GM21515 (cell line): ENCODE measurements around the gene NATD1.

Experiments
- ATAC-seq: cut with Tn5 transposase; IDR thresholded peaks from one replicate; pipeline ENCODE4 v1.9.1; 2021; ENCODE audit not compliant: unreplicated experiment

NATD1 gene

GRCh38 chr17:21275579-21276263 lies 22.5 kb upstream of the NATD1 start:
- peak; percentile 91 for ATAC-seq

GRCh38 chr17:21275047-21275578 lies 21.9 kb upstream of the NATD1 start:
- ATAC-seq, result peak; percentile 9

DNA sequence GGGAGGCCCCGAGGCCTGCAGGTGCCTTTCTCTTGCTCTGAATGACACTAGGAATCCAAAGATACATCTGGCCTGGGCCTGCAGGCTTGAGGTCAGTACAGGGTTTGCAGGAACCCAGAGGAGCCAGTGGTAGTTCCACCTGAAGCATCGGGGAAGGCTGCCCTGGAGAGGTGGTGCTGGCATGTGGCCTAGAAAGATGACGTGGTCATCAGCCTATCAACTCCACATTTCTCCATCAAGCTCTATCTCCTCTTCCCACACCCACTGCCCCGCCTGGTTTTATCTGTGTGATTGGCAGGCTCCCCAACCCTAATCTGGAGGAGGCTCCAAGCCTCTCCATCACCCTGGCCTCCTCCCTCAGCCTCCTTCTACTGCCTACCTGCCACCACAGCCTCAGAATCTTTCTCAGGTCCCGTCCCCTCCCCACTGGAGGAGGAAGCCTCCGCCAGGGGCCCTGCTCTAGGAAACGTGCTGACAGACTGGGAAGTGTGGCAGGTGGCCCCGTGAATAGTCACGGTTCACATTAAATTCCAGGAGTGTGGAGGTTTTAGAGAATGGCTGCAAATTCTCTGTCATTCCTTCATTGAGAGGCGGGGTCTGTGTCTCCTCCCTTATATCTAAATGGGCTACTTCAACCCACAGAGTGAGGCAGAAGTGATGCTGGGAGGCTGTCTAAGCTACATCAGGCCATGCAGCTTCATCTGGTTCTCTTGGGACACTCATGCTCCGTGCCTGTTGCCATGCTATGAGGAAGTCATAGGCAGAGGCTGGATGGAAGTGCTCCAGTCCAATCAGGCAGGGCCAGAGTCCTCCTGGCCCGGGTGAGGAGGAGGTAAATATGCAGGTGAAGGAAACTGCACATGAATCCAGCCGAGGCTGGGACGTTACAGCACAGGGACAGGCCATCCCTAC lies 19.9 kb upstream of the NATD1 start:
- ATAC-seq, result no peak

DNA sequence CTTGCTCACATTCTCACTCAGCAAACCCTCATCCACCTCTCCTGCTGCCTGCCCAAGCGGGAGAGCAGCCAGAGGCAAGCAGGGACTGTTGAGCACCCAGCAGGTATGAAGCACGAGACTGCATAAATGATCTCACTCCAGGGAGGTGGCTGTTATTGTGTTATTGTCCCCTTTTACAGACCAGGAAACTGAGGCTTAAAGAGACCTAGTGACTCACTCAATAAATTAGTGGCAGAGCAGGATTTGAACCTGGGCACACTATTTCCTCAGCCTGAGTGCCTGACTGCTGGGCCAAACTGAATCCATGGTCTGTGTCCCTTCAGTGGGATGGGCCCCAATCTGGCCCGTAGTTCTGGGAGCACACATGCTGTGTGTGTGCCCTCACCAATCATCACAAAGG lies 19.0 kb upstream of the NATD1 start:
- no peak for ATAC-seq

- ATAC-seq, result no peak
These were observed 18.4 kb upstream of the NATD1 start for GRCh38 chr17:21271454-21272183.

DNA sequence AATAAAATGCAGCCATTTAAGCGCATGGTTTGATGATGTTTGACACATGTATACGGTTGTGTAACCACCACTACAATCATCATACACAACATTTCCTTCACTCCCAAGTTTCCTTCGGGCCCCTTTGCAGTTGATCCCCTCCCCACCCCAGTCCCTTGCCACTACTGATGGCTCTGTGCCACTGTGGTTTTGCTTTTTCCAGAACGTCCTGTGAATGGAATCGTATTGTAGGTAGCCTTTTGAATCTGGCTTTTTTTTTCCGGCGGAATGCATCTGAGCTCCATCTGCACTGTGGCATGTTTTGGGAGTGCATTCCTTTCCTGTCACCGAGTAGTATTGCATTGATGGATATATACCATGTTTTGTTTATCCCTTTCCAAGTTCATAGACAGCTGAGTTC lies 16.2 kb upstream of the NATD1 start:
- ATAC-seq, result no peak

DNA sequence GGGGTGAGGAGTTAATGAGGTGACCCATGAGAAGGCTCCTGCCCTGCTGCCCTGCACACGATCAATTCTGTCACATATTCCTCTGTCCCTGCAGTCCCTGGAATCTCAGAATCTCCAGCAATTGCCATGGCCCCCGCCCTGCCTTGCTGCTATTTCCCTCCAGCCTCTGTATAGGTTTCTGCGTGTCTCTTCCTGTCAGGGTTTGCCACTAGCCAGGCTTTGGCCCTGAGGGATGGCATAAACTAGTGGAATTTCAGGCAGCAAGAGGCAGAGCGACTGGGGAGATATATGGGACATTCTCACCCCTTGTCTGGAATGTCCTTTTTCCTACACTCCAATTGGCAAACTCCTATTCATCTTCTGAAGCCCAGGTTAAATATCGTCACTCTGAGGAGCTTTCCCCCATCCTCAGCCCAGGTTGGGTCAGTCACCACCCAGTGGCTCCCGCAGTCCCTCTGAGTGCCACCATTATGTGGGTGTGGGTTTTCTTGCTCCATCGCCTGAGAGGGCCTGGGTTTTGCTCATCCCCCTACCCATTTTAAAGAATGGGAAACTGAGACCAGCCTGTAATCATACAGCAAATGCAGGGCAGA lies 15.5 kb upstream of the NATD1 start:
- no peak for ATAC-seq

DNA sequence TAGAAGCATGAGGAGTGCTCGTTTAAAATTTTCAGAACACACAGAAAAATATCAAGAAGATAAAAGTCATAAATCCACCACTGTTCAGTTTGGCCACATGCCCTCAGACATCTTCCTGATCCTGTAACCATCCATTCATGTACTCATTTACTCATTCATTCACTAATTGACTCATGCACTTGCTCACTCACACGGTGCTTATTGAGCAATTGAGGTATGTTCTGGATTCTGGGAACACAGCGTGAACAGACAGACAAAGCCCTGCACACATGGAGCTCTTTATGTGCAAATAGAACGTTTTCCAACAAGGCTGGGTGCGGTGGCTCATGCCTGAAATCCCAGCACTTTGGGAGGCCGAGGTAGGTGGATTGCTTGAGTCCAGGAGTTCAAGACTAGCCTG lies 10.2 kb upstream of the NATD1 start:
- no peak for ATAC-seq

DNA sequence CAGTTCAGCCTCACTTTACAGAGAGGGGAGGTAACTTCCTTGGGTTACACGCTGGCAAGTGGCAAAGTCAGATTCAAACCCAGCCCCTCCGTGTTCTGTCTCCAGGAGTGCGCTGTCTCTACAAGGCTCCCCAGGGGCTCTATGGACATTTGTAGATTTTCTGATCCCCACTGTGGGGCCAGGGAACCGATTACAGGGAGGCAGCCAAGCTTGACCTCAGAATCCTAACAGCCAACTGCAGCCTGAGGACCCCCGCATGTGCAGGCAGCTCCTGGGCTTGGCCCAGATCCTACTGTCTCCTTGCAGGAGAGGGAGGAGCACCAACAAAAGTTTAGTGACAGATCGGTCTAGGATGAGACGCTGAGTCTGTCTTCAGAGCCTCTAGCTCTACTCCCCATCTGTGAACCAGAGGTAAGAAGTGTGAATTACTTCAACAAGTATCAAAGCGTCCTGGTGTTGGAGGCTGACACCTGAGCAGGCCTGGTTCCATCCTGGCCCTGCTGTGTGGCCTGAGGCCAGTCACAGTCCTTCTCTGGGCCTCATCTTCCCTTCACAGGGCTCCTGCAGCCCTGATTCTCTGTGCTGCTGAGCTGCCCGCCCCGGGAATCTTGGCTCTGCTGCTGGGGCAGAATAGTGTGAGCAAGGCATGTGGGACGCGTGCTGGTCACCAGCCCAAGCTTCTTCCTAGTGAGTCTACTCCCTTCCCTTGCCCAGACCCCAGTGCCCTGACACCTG lies 9.2 kb upstream of the NATD1 start:
- no peak for ATAC-seq

GRCh38 chr17:21258593-21258992 lies 5.4 kb upstream of the NATD1 start:
- no peak for ATAC-seq

GRCh38 chr17:21253646-21254441 lies 634 bp upstream of the NATD1 start:
- ATAC-seq, result peak; percentile 10

- no peak for ATAC-seq
These were observed 868 bp downstream of the NATD1 start for GRCh38 chr17:21252289-21252795.

GRCh38 chr17:21251337-21252010 lies 1.7 kb downstream of the NATD1 start:
- no peak for ATAC-seq

GRCh38 chr17:21250854-21251253 lies 2.4 kb downstream of the NATD1 start:
- ATAC-seq, result no peak

DNA sequence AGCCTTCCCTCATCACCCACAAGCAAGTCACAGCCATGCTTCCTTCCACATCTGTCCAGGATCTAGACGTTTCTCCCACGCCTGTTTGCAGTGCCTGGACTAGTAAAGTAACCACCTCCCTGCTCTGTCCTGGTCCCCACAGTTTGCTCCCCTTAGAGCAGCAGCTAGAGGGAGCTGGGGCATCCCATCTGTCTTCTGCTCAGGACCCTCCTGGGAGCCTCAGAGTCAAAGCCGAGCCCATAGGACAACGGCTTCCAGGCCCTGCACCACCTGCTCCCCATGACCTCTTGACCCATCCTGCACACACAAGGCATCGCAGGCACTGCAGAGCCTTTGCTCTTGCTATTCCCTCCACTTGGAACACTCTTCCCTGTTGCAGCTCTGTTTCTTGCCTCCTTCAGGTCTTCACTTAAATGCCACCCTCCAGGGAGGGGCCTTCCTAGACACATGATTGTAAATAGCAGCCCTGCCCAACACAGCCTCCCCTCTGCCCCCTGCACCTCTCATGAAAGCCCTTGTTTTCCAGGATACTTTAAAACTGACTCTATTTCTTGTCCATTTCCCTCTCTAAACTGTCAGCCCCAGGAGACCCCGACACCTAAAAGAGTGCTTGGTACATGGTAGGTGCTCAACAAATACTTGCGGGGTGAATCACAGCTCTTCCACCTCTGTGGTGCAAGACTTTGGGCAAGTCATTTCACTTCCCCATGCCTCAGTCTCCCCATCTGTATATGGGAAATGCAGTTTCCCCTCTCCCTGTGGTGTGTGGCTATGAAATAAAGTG lies 3.1 kb downstream of the NATD1 start:
- ATAC-seq, result no peak

- no peak for ATAC-seq
These were observed 4.0 kb downstream of the NATD1 start for GRCh38 chr17:21249086-21249795.

GRCh38 chr17:21248500-21248899 lies 4.7 kb downstream of the NATD1 start:
- ATAC-seq, result no peak
